ENCODE data around the gene SP140L.
"Not testable (repeated sequence)": the region's sequence is repeated elsewhere in the genome, so short reads cannot be mapped to it uniquely, and the experiment has no call there.

Gene SP140L

GRCh38 chr2:230362030-230362691 is 35.2 kb downstream of the SP140L start:
- no peak for DNase-seq (ENCODE audit: low read depth in 2 of 2)

DNA sequence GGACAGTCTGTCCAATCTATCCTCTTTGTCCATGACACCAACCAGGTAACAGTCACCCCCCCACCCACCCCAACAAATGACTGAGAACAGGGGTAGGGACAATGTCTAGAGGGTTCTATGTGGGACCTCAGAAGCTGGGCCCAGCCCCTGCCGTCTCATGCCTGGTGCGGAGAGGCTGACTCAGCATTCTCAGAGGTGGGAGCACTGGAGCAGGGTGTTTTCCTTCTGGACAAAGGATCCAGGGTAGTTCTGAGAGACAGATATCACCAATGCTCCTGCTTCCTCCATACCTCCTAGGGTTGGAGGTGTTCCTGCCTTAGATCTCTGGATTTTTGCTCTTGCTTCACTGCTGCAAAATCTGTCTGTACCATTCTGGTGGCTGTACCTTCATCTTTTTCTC is 55.1 kb downstream of the SP140L start:
- no peak for DNase-seq (ENCODE audit: low read depth in 2 of 2)

DNA sequence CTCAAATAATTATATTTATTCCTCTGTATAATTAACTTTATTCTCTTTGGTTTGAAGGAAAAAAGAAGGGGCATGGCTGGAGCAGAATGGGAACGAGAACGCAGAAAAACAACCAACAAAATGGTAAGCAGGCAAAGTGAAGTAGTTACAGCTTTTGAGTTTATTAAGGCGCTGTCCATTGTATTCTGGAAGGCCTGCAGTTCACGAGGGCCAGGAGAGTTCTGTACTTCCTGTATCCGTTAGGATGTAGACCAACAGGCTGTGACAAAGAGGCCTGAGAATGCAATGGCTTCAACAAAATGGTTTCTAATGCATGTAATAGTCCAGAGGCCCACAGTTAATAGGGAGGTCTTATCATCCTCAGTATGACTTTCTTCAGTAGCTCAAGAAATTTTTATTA is 56.5 kb downstream of the SP140L start:
- DNase-seq (ENCODE audit: low read depth in 2 of 2) = no peak

DNA sequence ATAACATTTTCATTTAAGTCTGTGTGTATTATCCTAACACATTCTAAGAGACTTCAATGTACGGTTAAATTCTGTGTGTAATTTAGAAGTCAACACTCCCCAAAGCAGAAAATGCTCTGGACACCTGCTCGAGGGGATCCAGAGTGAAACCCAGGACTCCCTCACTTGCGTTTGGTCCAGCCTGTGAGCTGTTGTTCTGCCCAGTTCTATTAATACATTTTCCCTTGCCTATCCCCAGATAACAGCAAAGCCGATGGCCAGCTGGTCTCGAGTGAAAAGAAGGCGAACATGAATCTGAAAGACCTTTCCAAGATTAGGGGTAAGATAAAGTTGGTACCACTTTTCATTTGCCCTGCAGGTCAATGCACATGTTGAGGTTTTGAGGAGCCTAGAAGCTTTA is 58.0 kb downstream of the SP140L start:
- DNase-seq (ENCODE audit: low read depth in 2 of 2) = no peak

GRCh38 chr2:230394301-230394700 is 67.3 kb downstream of the SP140L start:
- DNase-seq (ENCODE audit: low read depth in 2 of 2) = no peak

DNA sequence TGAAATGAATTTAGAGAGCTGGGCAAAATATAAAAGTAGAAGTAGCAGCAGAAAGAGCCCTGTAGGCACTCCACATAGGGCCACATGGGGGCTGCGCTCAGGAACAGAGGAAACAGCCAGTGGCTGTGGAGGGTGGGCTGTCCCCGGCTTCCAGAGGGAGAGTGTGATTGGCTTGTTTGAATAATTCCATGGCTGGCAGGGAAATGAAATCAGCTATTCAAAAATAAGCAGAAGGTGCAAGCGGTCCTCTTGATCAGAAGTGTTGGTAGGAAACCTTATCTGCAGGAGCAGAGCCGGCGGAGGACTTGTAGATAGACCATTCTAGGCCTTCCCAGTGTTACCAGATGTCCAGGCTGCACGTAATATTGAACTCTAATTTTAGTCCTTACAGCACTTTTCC is 71.7 kb downstream of the SP140L start:
- DNase-seq (ENCODE audit: low read depth in 2 of 2) = not testable (repeated sequence)

GRCh38 chr2:230400041-230400440 is 73.0 kb downstream of the SP140L start:
- no peak for DNase-seq (ENCODE audit: low read depth in 2 of 2)

DNA sequence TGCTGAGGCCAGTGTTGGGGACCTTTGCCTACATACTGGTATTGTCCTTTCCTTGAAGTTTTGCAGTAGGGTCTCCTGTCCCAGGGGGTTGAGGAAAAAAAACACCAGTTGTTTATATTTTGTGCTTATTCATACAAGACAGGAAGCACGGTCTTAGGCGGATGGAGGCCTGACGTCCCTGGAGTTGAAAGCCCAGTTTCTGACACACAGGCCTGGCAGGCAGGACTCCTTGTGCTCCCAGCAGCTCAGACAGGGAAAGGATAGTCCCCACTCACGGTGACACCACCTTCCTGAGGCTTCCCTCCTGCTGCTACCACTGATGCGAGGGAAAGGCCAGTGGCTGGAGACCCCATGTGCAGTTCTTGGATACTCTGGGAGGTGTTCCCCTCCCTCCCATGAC is 73.5 kb downstream of the SP140L start:
- no peak for DNase-seq (ENCODE audit: low read depth in 2 of 2)

DNA sequence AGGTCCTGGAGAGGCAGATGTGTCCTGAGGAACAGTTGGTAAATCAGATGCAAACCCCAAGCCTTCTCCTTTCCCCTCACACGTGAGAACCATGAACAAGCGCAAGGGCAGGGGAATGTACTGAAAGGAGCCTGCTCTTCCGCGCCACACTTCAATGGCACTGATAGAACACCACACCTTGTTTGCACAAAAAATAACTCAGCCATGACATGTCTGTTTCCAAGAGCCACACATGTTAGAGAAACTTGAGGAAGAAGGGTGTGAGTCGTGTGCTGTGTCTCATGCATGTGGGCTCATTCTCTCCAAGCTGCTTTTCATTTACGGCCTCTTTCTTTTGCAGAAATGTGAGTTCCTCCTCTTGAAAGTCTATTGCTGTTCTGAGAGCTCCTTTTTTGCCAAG is 74.0 kb downstream of the SP140L start:
- DNase-seq (ENCODE audit: low read depth in 2 of 2) = not testable (repeated sequence)

DNA sequence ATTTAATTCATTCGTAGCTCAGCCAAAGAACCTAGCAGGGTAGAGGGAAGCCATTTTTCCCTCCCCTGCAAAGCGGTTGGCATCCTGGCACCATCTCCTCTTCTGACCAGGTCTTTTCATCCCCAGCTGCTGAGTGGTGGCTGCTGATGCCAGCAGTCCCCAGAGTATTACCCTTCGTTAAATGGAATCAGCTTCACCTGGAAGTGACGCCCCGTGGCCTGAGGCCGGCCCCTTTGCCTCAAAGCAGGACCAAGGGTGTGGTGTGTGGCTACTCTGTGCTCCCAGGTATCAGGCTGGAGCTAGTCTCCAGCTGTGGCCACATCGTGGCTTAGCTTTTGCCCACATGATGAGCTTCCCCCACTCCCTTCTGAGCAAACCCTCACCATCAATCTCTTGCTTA is 76.8 kb downstream of the SP140L start:
- DNase-seq (ENCODE audit: low read depth in 2 of 2) = no peak

GRCh38 chr2:230405824-230406223 is 78.8 kb downstream of the SP140L start:
- no peak for DNase-seq (ENCODE audit: low read depth in 2 of 2)

GRCh38 chr2:230408244-230408842 is 81.3 kb downstream of the SP140L start:
- peak; percentile 46 to 48 for DNase-seq (ENCODE audit: low read depth in 2 of 2)

GRCh38 chr2:230409316-230409715 is 82.3 kb downstream of the SP140L start:
- DNase-seq (ENCODE audit: low read depth in 2 of 2) = not testable (repeated sequence)

DNA sequence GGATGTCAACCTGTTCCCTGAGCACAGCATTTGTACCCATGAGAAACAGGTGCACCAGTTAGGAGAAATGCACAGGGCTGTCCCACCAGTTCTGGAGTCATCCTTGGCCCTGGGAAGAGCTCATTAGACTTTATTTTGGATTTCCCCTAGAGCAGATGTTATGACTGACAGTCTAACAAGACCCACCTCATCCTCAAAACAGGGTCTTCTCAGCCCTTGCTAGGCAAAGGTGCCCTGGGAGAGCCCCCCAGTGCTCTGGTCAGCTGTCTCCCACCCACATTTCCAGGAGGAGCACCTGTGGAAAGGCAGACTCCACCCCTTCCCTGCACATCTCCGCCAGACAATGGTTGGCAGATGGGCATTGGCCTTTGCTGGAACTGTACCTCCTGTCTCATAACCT is 83.3 kb downstream of the SP140L start:
- no peak for DNase-seq (ENCODE audit: low read depth in 2 of 2)

DNA sequence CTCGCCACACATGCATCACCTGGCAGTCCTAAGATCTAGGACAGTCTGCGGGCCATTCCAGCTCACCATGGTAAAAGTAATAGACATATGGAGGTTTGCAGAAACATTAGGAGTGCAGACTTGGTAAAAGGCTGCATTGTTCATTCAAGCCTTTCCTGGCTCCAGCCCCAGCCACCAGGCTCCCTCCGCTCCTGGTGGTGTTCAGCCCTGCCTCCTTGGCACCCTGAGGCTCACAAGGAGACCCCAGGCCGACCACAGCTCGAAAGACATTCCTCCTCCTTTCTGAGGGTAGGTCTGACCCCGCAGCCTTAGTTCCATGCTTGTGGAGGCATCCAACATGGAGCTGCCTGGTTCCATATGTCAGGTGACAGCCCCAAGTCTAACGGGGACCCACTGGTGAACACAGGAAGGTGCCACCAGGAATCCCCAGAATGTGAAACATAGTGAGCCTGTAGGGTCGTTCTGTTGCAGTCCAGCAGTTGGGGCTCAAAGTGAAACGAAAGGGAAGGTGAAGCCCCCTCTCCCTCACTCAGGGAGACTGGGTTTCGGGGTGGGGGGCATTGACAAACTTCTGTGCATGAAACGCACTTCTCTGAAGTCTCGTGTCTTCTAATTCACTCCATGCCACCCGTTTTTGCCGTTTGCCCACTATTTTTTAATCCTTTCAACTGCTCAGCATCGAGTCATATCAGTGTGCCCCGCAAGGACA is 84.0 kb downstream of the SP140L start:
- no peak for DNase-seq (ENCODE audit: low read depth in 2 of 2)

GRCh38 chr2:230411570-230412370 is 84.8 kb downstream of the SP140L start:
- peak; percentile 12 to 26 for DNase-seq (ENCODE audit: low read depth in 2 of 2)

DNA sequence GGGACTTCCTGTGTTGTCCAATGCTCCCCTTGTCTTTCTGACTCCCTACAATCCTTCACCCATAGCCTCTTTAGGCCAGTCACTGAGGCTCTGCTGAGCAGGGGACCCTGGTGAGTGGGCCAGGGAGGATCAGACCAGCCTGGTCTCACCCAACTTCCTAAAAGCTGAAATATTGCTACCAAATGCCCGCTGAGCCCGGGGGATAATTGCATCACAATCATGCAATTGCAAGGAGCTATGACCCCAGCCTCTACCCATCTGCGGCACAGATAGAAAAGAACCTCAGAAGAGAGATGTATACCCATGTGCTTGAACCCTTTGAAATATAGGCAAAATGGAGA is 85.3 kb downstream of the SP140L start:
- no peak for DNase-seq (ENCODE audit: low read depth in 2 of 2)

DNA sequence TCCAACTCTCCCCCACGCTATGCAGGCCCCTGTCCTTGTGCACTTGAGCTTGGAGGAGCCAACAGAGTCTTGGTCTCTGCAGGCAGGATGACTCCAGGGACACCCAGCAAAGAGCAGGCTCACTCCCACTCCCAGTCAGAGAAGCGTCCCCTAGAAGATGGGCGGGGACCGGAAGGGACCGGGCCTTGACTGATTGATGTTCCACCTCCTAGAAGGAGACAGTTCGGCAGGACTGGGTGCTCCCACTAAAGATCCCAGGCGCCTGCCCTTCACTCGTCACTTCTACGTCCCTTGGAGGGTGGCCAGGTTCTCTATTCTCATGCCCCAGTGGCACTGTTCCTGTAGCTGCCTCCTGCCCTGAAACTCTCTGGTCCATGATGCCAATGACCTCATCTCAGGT is 85.9 kb downstream of the SP140L start:
- no peak for DNase-seq (ENCODE audit: low read depth in 2 of 2)

- no peak for DNase-seq (ENCODE audit: low read depth in 2 of 2)
These were observed 86.5 kb downstream of the SP140L start for GRCh38 chr2:230413479-230413878.

DNA sequence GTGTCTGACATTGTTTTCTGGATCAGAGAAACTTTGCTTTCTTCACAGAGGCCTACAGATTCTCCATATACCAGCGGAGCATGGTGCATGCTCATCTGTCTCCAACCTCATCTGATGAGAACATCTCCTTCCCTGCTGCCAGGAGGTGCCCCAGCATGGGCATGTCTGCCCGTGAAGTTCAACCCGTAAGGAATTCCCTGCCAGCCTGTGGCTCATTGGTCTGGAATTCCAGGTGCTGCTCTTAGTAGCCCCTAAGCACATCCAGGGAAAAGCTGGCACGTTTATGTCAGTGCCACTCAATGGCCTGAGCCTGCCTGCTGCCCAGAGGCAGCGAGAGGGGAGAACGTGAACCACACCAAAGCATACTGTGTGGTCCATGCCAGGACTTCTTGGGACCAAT is 87.3 kb downstream of the SP140L start:
- DNase-seq (ENCODE audit: low read depth in 2 of 2) = no peak

GRCh38 chr2:230416061-230416721 is 89.2 kb downstream of the SP140L start, which contains the start of gene SP100:
SP100 (plus strand) TSS chr2:230416201; CDS start chr2:230416297, 96 bp downstream.
- peak; percentile 54 to 58 for DNase-seq (ENCODE audit: low read depth in 2 of 2)

- no peak for DNase-seq (ENCODE audit: low read depth in 2 of 2)
These were observed 90.4 kb downstream of the SP140L start for GRCh38 chr2:230417436-230417835.

Data from fibroblast of skin of left quadriceps (primary cell).